Measurements from ENCODE around the gene COL4A5. TPM values are rescaled to one million over a fixed set of nuclear protein-coding genes. Genes with fewer than 3 reads are reported as not detected.

COL4A5 gene
- polyA plus RNA-seq, 1 donor, result 153 TPM

- DNase-seq, result no peak
Measured at GRCh38 chrX:108614616-108615015, 175.0 kb downstream of the COL4A5 start.

- no peak for DNase-seq
Measured at GRCh38 chrX:108640817-108641216, 201.2 kb downstream of the COL4A5 start.

- no peak for DNase-seq
Measured at GRCh38 chrX:108641589-108642272, 202.1 kb downstream of the COL4A5 start.

- no peak for DNase-seq
Measured at GRCh38 chrX:108642273-108642628, 202.6 kb downstream of the COL4A5 start.

GRCh38 chrX:108664701-108665100 is 225.1 kb downstream of the COL4A5 start:
- DNase-seq, result no peak

- DNase-seq, result no peak
Measured at GRCh38 chrX:108666101-108666500, 226.5 kb downstream of the COL4A5 start.

GRCh38 chrX:108671526-108671925 is 231.9 kb downstream of the COL4A5 start:
- no peak for DNase-seq

GRCh38 chrX:108696690-108697089 is 257.1 kb downstream of the COL4A5 start:
- no peak for DNase-seq

- peak; percentile 25 for DNase-seq
Measured at GRCh38 chrX:108699368-108699767, 259.7 kb downstream of the COL4A5 start.

GRCh38 chrX:108701633-108702032 is 262.0 kb downstream of the COL4A5 start:
- no peak for DNase-seq

GRCh38 chrX:108702530-108702929 is 262.9 kb downstream of the COL4A5 start:
- no peak for DNase-seq

- no peak for DNase-seq
Measured at GRCh38 chrX:108704839-108705238, 265.2 kb downstream of the COL4A5 start.

GRCh38 chrX:108712886-108713285 is 273.2 kb downstream of the COL4A5 start:
- no peak for DNase-seq

GRCh38 chrX:108722561-108722960 is 282.9 kb downstream of the COL4A5 start:
- no peak for DNase-seq

GRCh38 chrX:108726748-108727147 is 287.1 kb downstream of the COL4A5 start:
- DNase-seq, result no peak

GRCh38 chrX:108731153-108731552 is 291.5 kb downstream of the COL4A5 start:
- DNase-seq, result no peak

- DNase-seq, result no peak
Measured at GRCh38 chrX:108732630-108733321, 293.1 kb downstream of the COL4A5 start.

GRCh38 chrX:108734426-108734825 is 294.8 kb downstream of the COL4A5 start:
- DNase-seq, result no peak

- DNase-seq, result no peak
Measured at GRCh38 chrX:108735091-108735678, 295.5 kb downstream of the COL4A5 start.

GRCh38 chrX:108735679-108736508 is 296.3 kb downstream of the COL4A5 start:
- DNase-seq, result no peak

- peak; percentile 65 for DNase-seq
Measured at GRCh38 chrX:108736509-108737479, 297.2 kb downstream of the COL4A5 start, which contains the start of gene IRS4. TSS of gene IRS4 (minus strand) at chrX:108736563.

Data from left kidney (tissue), 2 donors.